ENCODE measurements around the gene RETREG3. TPM values are rescaled to one million over a fixed set of nuclear protein-coding genes. Genes with fewer than 3 reads are reported as not detected.

The RETREG3 gene
- total and polyA plus RNA-seq, 2 of the 13 experiments (the other 11 are each of a cell fraction or from before 2014, with no cell fraction given) = 47.0 to 55.8 TPM

DNA sequence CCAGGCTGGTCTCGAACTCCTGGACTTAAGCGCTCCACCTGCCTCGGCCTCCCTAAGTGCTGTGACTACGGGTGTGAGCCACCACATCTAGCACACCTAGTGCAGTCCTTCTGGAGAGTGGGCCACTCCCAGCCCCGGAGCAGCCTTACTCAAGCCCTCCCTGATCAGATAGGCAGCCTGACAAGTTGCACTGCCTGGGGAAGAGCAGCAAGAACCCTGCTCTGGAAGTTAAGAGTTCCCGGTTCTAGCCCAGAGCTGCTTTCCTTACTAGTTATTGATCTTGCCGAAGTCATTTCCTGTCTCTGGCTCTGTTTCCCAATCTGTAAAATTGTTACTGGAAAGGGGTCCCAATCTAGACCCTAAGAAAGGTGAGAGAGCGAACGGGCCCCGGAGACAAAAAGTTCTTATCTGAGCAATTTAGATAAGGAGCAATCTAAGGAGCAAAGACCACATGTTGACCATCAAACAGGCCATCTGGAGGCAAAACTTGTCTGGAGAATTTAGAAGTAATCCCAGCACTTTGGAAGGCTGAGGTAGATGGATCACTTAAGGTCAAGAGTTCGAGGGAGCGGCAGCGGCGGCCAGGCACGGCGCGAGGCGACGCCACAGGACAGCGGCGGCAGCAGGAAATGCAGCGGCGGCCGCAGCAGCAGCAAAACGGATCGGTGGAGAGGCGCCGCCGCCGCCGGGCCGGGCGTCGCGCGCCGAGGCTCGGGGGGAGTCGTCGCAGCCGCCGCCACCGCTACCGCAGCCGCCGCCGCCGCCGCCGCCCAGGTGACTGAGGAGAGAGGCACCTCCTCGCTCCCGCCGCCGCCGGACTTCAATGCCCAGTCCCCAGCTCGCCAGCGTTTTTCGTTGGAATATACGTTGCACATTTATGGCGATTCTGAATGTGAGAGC is 77.5 kb downstream of the RETREG3 start (continued):
- TF ChIP-seq ZNF513 (CRISPR knock-in tag; conservative IDR thresholded peaks at IDR 0.05) = no peak
- TF ChIP-seq, protein P1, sequence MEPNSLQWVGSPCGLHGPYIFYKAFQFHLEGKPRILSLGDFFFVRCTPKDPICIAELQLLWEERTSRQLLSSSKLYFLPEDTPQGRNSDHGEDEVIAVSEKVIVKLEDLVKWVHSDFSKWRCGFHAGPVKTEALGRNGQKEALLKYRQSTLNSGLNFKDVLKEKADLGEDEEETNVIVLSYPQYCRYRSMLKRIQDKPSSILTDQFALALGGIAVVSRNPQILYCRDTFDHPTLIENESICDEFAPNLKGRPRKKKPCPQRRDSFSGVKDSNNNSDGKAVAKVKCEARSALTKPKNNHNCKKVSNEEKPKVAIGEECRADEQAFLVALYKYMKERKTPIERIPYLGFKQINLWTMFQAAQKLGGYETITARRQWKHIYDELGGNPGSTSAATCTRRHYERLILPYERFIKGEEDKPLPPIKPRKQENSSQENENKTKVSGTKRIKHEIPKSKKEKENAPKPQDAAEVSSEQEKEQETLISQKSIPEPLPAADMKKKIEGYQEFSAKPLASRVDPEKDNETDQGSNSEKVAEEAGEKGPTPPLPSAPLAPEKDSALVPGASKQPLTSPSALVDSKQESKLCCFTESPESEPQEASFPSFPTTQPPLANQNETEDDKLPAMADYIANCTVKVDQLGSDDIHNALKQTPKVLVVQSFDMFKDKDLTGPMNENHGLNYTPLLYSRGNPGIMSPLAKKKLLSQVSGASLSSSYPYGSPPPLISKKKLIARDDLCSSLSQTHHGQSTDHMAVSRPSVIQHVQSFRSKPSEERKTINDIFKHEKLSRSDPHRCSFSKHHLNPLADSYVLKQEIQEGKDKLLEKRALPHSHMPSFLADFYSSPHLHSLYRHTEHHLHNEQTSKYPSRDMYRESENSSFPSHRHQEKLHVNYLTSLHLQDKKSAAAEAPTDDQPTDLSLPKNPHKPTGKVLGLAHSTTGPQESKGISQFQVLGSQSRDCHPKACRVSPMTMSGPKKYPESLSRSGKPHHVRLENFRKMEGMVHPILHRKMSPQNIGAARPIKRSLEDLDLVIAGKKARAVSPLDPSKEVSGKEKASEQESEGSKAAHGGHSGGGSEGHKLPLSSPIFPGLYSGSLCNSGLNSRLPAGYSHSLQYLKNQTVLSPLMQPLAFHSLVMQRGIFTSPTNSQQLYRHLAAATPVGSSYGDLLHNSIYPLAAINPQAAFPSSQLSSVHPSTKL (CRISPR knock-in tag; IDR thresholded peaks at IDR 0.05) = no peak; the same call in 1 of the 2 replicates
- TF ChIP-seq ZNF558 (CRISPR knock-in tag; IDR thresholded peaks at IDR 0.05; ENCODE audit: borderline replicate concordance) = no peak
- TF ChIP-seq, protein P2, sequence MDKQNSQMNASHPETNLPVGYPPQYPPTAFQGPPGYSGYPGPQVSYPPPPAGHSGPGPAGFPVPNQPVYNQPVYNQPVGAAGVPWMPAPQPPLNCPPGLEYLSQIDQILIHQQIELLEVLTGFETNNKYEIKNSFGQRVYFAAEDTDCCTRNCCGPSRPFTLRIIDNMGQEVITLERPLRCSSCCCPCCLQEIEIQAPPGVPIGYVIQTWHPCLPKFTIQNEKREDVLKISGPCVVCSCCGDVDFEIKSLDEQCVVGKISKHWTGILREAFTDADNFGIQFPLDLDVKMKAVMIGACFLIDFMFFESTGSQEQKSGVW (CRISPR knock-in tag; IDR thresholded peaks at IDR 0.05; ENCODE audit: borderline replicate concordance) = no peak
- TF ChIP-seq SYNCRIP (IDR thresholded peaks at IDR 0.05; ENCODE audit: insufficient read depth, low read depth, low read length) = no peak
- no peak for TF ChIP-seq ETV6 (CRISPR knock-in tag; conservative IDR thresholded peaks at IDR 0.05)
- TF ChIP-seq POGZ (CRISPR knock-in tag; IDR thresholded peaks at IDR 0.05) = no peak; the same call in 1 of the 2 replicates
- peak; percentile 47; the same call in 1 of the 2 replicates for TF ChIP-seq NR2F2 (IDR thresholded peaks at IDR 0.05; ENCODE audit: borderline replicate concordance, low read depth)
- TF ChIP-seq PPARG (CRISPR knock-in tag; conservative IDR thresholded peaks at IDR 0.05) = no peak
- TF ChIP-seq HCFC1 (IDR thresholded peaks at IDR 0.05; ENCODE audit: low read depth, low read length) = no peak
- no peak for TF ChIP-seq SMAD1 (CRISPR knock-in tag; IDR thresholded peaks at IDR 0.05; ENCODE audit: borderline replicate concordance, low read depth)
- TF ChIP-seq JUN (CRISPR knock-in tag; IDR thresholded peaks at IDR 0.05) = no peak
- TF ChIP-seq RFX3 (CRISPR knock-in tag; IDR thresholded peaks at IDR 0.05) = no peak
- no peak; the same call in 1 of the 2 replicates for TF ChIP-seq IRX3 (CRISPR knock-in tag; IDR thresholded peaks at IDR 0.05; ENCODE audit: borderline replicate concordance, low read depth)
- no peak for TF ChIP-seq TCF7 (IDR thresholded peaks at IDR 0.05; ENCODE audit: low read depth)
- TF ChIP-seq ZNF205 (CRISPR knock-in tag; IDR thresholded peaks at IDR 0.05) = peak; percentile 69
- no peak for TF ChIP-seq RBM22 (optimal IDR thresholded peaks at IDR 0.05; ENCODE audit: low read length)
- peak; percentile 35; the same call in 1 of the 2 replicates for TF ChIP-seq ZMYM3 (CRISPR knock-in tag; IDR thresholded peaks at IDR 0.05)
- no peak for TF ChIP-seq ZNF138 (CRISPR knock-in tag; IDR thresholded peaks at IDR 0.05; ENCODE audit: low read depth)
- no peak for TF ChIP-seq GZF1 (CRISPR knock-in tag; IDR thresholded peaks at IDR 0.05)
- no peak for TF ChIP-seq ZNF879 (CRISPR knock-in tag; IDR thresholded peaks at IDR 0.05)
- TF ChIP-seq ZNF12 (CRISPR knock-in tag; IDR thresholded peaks at IDR 0.05) = no peak
- no peak for TF ChIP-seq SRF (IDR thresholded peaks at IDR 0.05; ENCODE audit: low read depth, low read length)
- TF ChIP-seq ZNF543 (CRISPR knock-in tag; IDR thresholded peaks at IDR 0.05) = 0 out of 2 replicates have a peak, but pooled peaks have one; percentile 37
- TF ChIP-seq ERF (CRISPR knock-in tag; IDR thresholded peaks at IDR 0.05) = 0 out of 2 replicates have a peak, but pooled peaks have one; percentile 6

Data from HepG2 (cell line).